ENCODE results near the gene BCHE.

The BCHE gene

DNA sequence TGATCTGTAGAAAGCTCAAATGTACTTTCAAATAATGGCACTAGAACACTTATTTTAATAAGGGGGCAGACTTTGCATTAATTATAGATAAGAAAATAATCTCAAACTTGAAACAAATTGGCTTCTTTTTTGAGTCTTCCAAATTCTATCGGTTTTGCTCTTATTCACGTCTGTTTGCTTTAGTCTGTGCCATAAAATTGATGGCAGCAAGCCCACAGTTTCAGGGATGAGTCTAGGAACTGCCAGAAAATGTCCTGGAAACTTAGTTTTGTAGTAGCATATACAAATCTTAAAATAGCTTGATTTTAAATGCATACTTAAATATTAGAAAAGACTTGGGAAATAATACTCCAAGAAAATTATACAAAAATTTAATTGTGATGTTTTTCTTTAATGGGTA, 39.7 kb downstream of the BCHE start:
- TF ChIP-seq GATA3 (IDR thresholded peaks at IDR 0.05; ENCODE audit: low read depth, low read length) (no peak), GATA2 (IDR thresholded peaks at IDR 0.05; ENCODE audit: low read depth, low read length) (no peak)

DNA sequence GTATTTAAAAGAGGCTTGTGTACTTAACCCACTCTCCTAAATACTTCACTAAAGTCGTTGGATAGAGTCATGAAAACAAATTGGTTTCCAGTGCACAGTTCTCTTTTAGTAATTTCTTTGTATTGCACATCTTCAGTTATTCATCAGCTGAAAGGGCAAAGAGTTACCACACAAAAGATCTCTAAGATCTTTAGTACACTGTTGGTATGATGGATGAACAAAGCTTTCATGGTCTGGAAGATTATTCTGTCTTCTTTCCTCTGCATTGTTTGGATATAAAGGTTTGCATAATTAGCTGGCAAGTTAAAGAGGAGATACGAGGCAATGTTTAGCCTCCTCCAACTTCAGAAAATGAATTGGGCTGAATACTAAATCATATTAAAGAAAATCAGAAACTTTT, 40.5 kb downstream of the BCHE start:
- no peak for TF ChIP-seq GATA2 (IDR thresholded peaks at IDR 0.05; ENCODE audit: low read depth, low read length)
- no peak for TF ChIP-seq GATA3 (IDR thresholded peaks at IDR 0.05; ENCODE audit: low read depth, low read length)

DNA sequence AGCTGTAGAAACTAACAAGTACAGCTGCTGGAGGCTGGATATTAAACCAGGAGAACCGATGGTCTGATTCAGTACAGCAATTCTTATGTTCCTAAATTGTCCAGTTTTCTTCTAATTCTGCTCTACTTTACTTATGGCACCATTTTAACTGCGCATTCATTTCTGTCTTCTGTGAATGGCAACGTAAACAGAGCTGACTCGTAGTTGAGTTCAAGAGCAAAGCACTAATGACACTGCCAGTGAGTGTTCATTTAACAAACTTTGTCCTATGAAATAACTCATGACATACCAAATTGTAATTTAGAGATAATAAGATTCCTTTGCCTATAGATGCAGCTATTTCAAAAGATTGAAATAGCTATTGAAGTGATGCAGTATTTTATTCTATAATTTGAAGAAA, 48.7 kb downstream of the BCHE start:
- TF ChIP-seq GATA2 (IDR thresholded peaks at IDR 0.05; ENCODE audit: low read depth, low read length), result no peak
- no peak for TF ChIP-seq GATA3 (IDR thresholded peaks at IDR 0.05; ENCODE audit: low read depth, low read length)

DNA sequence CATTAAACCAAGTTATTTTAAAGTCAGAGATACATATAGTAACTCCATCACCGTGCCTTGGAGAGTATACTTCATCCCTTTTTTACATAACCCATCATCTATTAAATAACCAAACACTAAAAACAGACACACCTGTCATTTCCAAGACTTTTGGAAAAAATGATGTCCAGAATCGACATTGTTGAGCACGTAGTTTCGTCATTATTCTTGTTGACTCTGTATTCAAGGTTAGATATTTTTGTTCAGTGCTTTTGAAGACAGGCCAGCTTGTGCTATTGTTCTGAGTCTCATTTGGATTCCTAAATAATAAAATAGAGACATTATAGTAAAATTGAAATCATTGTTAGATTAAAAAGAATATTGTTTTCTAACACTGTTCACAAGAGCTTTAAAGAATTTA, 51.2 kb downstream of the BCHE start:
- TF ChIP-seq GATA2 (IDR thresholded peaks at IDR 0.05; ENCODE audit: low read depth, low read length), result no peak
- TF ChIP-seq GATA3 (IDR thresholded peaks at IDR 0.05; ENCODE audit: low read depth, low read length), result no peak

DNA sequence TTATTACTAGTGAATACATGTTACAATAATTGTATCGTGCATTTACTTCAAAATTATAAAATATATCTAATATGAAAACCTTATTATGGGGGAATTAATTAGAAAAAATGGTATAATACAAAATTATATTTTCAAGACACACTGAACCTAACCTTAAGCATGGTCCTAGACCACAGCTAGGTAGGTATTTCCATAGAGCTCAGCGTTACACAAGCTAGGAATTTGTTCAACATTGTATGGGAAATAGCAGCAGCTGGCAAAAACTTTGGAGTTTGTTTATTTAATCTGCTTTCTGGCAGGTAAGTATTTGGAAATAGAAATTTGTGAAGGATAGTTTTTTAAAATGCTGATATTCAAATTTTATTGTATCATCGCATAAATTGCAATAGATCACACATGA, 52.9 kb downstream of the BCHE start:
- TF ChIP-seq GATA2 (IDR thresholded peaks at IDR 0.05; ENCODE audit: low read depth, low read length) (no peak), GATA3 (IDR thresholded peaks at IDR 0.05; ENCODE audit: low read depth, low read length) (no peak)

DNA sequence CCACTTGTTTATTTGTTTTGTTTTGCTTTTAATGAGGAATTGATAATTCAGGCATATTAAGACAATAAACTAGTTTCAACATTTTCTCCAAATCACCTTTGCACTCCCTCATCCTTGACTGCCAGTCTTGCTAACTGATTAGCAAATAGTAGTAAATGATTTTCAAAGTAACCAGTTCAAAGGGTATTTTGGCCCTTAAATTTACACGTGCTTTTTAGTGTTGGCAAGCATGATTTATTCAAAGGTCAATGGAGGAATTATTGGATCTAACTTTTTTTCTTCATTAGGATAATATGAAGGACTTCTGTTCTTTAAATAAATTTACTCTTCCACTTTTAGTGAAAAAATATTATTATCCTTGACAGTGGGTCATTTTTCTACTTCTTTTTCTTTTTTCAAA, 53.8 kb downstream of the BCHE start:
- TF ChIP-seq GATA3 (IDR thresholded peaks at IDR 0.05; ENCODE audit: low read depth, low read length), result no peak
- no peak for TF ChIP-seq GATA2 (IDR thresholded peaks at IDR 0.05; ENCODE audit: low read depth, low read length)

DNA sequence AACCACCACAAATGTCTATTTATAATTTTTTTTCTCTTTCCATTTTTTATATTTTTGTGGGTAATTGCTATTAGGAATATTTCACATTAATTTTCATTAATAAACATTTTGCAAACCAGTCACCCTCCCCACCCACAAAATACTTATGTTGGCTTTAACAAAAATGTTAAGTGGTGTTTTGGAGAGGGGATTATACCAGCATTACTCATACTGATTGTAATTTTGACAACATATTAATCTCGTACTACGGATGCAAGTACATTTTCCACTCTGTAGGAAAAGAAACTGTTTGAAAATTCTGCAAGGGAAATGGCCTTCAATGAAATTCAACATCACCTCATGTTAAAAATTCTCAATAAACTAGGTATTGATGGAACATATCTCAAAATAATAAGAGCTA, 58.3 kb downstream of the BCHE start:
- TF ChIP-seq GATA2 (IDR thresholded peaks at IDR 0.05; ENCODE audit: low read depth, low read length) (no peak), GATA3 (IDR thresholded peaks at IDR 0.05; ENCODE audit: low read depth, low read length) (no peak)

DNA sequence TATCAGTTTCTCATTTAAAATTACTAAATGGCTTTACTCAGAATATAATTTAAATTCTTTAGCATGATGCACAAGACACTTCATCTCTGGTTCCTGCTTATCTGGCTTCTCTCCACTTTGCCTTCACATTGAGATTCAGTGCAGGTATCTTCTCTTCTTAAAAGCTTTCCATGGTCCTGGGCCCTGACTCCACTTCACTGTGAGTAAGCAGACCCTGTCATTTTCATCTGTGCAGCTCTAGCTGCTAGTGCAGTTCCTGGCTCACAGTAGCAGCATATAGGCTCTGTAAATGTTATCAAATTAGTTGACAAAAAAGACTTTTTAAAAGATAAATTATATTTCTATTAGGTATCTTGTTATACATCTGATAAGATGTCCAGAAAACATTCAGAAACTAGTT, 58.8 kb downstream of the BCHE start:
- TF ChIP-seq GATA3 (IDR thresholded peaks at IDR 0.05; ENCODE audit: low read depth, low read length) (no peak), GATA2 (IDR thresholded peaks at IDR 0.05; ENCODE audit: low read depth, low read length) (no peak)

DNA sequence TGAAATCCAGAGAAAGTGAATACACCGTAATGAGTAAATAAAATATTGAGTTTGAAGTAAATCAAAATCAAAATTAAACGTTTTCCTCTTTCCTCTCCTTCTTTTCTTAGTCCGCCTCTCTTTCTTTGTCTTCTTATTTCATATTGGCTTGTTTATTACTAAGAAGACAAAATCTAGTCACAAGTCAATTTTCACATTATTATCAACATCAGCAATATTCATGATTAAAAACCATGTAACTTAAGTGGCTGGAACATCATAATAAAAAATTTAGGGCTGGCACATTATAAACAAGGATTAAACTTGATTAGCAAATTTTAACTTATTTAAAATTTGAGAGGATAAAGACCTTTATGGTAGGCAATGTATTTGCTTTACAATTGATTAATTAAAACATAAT, 61.4 kb downstream of the BCHE start:
- no peak for TF ChIP-seq GATA2 (IDR thresholded peaks at IDR 0.05; ENCODE audit: low read depth, low read length)
- TF ChIP-seq GATA3 (IDR thresholded peaks at IDR 0.05; ENCODE audit: low read depth, low read length), result no peak

DNA sequence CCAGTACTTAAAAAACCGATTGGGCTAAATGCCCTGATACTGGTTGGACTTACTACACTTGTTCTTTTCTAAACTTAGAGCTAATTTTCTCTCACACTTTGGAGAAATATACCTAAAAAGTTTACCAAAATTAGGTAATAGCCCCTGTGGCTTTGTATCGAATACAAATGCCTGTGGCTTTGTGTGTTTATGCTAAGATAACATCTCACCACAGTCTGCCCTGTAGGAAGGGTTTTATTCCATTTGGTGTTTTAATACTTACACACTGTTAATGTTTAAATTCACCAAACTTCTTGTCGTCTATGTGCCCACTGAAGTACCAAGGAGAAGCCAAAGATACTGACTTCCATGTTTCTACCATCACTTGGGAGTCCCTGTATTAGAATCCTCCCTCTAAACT, 66.4 kb downstream of the BCHE start:
- TF ChIP-seq GATA2 (IDR thresholded peaks at IDR 0.05; ENCODE audit: low read depth, low read length), result no peak
- no peak for TF ChIP-seq GATA3 (IDR thresholded peaks at IDR 0.05; ENCODE audit: low read depth, low read length)

DNA sequence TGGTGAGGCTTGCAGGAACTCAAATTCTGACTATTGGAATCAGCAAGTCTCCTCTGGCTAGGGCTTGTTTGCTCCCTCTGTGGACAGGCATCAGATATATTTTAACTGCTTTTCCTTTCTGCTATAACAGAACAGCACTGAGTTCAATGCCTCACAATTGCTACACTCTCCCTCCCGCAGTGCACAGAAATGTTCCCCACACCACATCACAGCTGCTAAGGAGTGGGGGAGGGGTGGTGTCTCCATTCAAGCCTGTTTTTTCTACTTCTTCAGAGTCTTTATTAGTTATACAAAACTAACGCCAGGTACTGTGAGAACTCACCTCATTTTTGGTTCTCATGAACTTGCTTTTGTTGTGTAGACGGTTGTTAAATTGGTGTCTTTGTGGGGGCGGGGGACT, 68.5 kb downstream of the BCHE start:
- TF ChIP-seq GATA2 (IDR thresholded peaks at IDR 0.05; ENCODE audit: low read depth, low read length) (no peak), GATA3 (IDR thresholded peaks at IDR 0.05; ENCODE audit: low read depth, low read length) (no peak)

DNA sequence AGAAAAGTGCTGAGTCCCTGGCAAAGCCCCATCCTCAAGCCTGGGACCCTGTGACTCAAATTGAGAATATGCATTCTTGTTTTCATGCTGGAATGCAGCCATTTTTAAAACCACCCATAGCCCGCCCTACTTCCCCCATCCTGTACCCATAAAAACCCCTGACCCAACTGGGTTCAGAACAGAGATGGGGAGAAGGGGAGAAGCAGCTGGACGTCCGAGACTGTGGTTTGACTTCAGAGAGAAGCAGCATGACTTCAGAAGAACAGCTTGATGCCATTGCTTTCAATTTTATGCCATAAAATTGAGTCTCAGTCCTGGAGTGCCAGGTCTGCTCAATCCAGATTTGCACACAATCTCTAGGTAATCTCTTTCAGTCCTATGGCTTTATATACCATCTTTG, 78.2 kb downstream of the BCHE start:
- TF ChIP-seq GATA3 (IDR thresholded peaks at IDR 0.05; ENCODE audit: low read depth, low read length) (no peak), GATA2 (IDR thresholded peaks at IDR 0.05; ENCODE audit: low read depth, low read length) (no peak)

DNA sequence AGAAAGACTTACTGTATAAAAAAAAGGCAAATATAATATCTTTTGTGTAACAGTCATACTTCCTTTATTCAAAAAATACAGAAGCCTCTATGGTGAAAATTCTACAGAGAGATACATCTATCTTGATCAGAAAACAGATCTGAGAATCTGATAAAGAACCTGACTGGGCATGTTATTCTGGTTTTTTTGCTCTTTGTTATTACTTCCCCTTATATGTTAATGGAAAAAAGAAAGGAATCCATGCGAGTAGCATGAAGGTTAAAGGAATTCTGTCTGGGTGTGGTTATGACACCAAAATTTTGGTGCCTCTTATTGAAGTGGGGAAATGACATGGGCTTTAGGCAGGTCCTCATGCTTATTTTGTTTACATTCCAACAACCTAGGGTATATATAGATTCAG, 81.7 kb downstream of the BCHE start:
- no peak for TF ChIP-seq GATA3 (IDR thresholded peaks at IDR 0.05; ENCODE audit: low read depth, low read length)
- TF ChIP-seq GATA2 (IDR thresholded peaks at IDR 0.05; ENCODE audit: low read depth, low read length), result no peak

DNA sequence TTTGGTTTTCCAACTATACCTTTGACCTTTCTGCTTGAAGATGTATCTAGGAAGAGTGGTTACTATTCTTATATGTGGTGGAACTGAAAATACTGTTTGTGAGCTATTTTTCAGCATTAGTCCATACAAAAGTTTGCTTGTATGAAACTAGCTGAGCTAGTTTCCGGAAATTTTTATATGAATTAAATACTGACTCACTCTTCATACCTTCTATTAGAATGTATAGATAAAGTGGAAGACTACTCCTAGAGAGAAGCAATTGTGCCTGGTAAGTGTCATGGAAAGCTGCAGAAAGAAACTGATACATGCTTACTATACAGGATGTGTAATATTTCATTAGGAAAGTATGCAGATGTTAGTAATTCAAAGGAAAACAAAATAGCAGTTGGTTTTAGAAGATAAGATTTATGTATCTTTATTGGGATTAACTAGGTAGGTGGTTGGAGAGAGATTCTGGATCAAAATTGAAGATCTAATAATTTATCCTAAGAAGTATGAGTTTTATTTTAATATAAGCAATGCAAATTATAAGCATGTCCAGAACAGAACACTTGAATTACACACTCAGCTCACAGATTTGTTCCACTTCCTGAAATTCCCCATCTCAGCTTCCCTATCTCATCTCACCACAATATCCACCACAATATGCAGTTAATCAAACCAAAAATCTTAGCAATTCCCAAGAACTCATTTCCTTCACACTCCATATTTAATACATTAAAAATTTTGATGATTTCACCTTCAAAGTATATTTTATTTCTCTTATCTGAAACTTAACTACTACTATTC, 82.8 kb downstream of the BCHE start:
- TF ChIP-seq GATA2 (IDR thresholded peaks at IDR 0.05; ENCODE audit: low read depth, low read length) (no peak), GATA3 (IDR thresholded peaks at IDR 0.05; ENCODE audit: low read depth, low read length) (no peak)

DNA sequence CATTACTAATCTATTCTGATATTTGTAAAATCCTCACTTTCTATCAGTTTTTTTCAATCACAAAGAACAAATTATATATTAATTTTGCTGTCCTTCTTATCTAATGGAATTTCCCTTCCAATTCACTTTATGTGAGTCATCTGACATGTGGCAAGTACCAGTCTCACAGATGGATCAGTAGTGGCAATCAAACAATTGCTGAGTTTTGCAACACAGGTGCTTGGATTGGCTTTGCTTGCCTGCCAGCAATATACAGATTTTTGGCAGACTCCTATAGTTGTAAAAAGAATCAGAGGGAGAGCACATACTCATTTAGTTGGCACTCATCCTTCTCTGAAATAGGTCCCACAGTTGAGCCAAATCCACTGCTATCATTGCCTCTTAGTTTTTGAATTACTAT, 83.7 kb downstream of the BCHE start:
- TF ChIP-seq GATA3 (IDR thresholded peaks at IDR 0.05; ENCODE audit: low read depth, low read length) (no peak), GATA2 (IDR thresholded peaks at IDR 0.05; ENCODE audit: low read depth, low read length) (no peak)

DNA sequence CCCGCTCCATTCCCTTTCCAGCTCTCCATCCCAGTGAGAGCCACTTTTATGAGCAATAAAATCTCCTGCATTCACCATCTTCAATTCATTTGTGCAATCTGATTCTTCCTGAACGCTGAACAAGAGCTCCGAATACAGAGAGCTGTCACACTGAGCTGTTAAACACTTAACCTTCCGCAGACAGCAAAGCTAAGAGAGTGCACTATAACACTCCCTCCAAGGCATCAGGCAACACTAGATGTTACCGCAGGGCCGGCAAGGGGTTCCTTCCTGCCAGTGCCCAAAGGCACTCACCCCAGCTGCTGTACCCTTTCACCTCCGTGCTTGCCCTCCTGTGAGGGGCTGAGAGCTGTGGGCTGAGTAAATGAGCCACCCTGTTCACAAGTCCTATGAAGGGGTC, 85.6 kb downstream of the BCHE start:
- no peak for TF ChIP-seq GATA3 (IDR thresholded peaks at IDR 0.05; ENCODE audit: low read depth, low read length)
- TF ChIP-seq GATA2 (IDR thresholded peaks at IDR 0.05; ENCODE audit: low read depth, low read length), result no peak

Measured in SH-SY5Y (cell line).